Effector memory CD4-positive, alpha-beta T cell (primary cell): ENCODE data around the gene WDPCP.
"Not testable (repeated sequence)": the region's sequence is repeated elsewhere in the genome, so short reads cannot be mapped to it uniquely, and the experiment has no call there.

ENCODE experiments used
- DNase-seq, 3 donors: peaks; one replicate each; pipeline ENCODE4 v3.0.0-alpha.2; 2020
- H3K27ac ChIP-seq: 2 replicates; pipeline ENCODE4 v1.7.0; 2013; ENCODE audit warnings: mild to moderate bottlenecking, low read length, moderate library complexity; ENCODE audit not compliant: insufficient read depth, poor library complexity, severe bottlenecking
- H3K27me3 ChIP-seq: replicated peaks from 2 replicates; pipeline ENCODE4 v1.7.0; 2013; ENCODE audit warnings: mild to moderate bottlenecking, low read length; ENCODE audit not compliant: insufficient read depth, control insufficient read depth, poor library complexity, severe bottlenecking
- H3K36me3 ChIP-seq: 2 replicates; pipeline ENCODE4 v1.7.0; 2013; ENCODE audit warnings: mild to moderate bottlenecking, low read length, moderate library complexity; ENCODE audit not compliant: control insufficient read depth, insufficient read depth
- H3K4me1 ChIP-seq: 2 replicates; pipeline ENCODE4 v1.7.0; 2013; ENCODE audit warnings: low read length, mild to moderate bottlenecking; ENCODE audit not compliant: control insufficient read depth, insufficient read depth, poor library complexity, severe bottlenecking
- H3K4me3 ChIP-seq: 2 replicates; pipeline ENCODE4 v1.7.0; 2013; ENCODE audit warnings: low read length, low read depth, mild to moderate bottlenecking; ENCODE audit not compliant: insufficient read depth, poor library complexity, severe bottlenecking
- H3K9me3 ChIP-seq: 2 replicates; pipeline ENCODE4 v1.7.0; 2013; ENCODE audit warnings: mild to moderate bottlenecking, low read length, moderate library complexity; ENCODE audit not compliant: control insufficient read depth

WDPCP gene

DNA sequence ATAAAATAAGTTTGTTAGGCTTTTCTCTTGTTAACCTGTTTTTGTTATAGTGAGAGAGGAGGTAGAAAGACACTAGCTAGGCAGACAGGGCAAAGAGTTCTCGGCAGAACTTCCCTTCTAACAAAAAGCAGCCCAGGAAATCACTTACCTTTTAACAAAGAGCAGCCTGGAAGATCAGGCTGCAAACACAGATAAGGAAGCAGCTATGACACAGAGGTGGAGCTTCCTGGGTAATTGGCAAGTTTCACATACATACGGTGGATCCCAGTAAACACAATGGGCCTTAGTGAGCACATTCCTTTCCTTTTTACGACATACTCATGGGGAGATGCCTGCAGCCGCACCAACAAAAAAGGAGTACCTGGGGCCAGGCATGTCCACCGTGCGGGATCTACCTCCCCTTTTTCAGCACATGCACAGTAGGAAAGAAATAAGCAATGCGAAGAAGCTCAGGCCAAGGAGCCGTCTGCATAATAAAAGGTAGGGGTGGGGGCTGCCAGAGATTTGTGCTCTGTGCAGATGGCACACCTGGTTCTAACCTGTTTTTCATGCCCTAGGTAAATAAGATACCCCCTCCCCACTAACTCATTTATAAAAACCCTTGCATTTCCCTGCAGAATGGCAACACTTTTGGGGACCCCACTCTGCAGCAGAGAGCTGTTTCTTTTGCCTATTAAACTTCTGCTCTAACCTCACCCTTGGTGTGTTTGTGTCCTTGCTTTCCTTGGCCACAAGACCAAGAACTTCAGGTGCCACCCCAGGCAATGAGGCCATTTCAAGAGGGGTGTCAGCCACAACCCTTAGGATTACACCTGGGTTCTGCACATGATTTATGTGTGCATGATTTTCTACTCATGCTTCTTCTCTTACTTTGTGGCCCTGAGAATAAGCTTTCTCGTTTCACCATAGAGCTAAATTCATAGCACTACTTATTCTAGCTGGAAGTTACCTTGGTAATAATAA is 27.0 kb upstream of the WDPCP start:
- Histone ChIP-seq H3K9me3 (no peaks in the 10 kb centered on the region), H3K4me1 (no peaks in the 10 kb centered on the region), H3K36me3 (no peaks in the 10 kb centered on the region), H3K4me3 (no peak overlapping the region), H3K27ac (no peak overlapping the region), H3K27me3 (no peaks in the 10 kb centered on the region)
- DNase-seq: no peak

- H3K4me1 ChIP-seq: no peaks in the 10 kb centered on the region
- no peaks in the 10 kb centered on the region for H3K36me3 ChIP-seq
- H3K4me3 ChIP-seq: no peak overlapping the region
- H3K27me3 ChIP-seq: no peaks in the 10 kb centered on the region
- H3K27ac ChIP-seq: no peak overlapping the region
- no peaks in the 10 kb centered on the region for H3K9me3 ChIP-seq
- DNase-seq: no peak
Measured at GRCh38 chr2:63614448-63614968, 26.2 kb upstream of the WDPCP start.

- DNase-seq: no peak
- Histone ChIP-seq H3K36me3 (no peaks in the 10 kb centered on the region), H3K4me3 (no peak overlapping the region), H3K4me1 (no peaks in the 10 kb centered on the region), H3K27me3 (no peaks in the 10 kb centered on the region), H3K9me3 (no peaks in the 10 kb centered on the region), H3K27ac (no peak overlapping the region)
Measured at GRCh38 chr2:63613391-63613901, 25.2 kb upstream of the WDPCP start.

DNA sequence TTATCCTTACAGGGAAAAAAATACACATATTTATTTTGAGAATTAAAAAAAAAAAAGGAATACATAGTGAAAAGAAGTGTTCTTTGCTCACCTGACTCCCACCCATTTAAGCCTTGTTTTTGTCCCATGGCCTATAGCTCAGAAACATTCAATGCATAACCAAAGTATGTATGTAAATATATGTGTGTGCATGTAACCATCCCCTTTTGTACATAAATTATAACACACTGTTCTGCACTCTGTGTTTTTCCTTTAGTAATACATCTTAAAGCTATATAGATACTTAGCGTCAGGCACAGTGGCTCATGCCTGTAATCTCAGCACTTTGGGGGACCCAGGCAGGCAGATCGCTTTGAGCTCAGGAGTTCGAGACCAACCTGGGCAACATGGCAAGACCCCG is 22.2 kb upstream of the WDPCP start:
- Histone ChIP-seq H3K27me3 (no peaks in the 10 kb centered on the region), H3K9me3 (no peaks in the 10 kb centered on the region), H3K4me1 (no peaks in the 10 kb centered on the region), H3K4me3 (no peak overlapping the region), H3K27ac (no peak overlapping the region), H3K36me3 (peaks cover 18% of the 10 kb centered on the region)
- no peak for DNase-seq

GRCh38 chr2:63608865-63609264 is 20.6 kb upstream of the WDPCP start:
- H3K9me3 ChIP-seq, H3K27me3 ChIP-seq, H3K27ac ChIP-seq, DNase-seq, H3K4me3 ChIP-seq, H3K4me1 ChIP-seq: not testable (repeated sequence)
- peaks cover 35% of the 10 kb centered on the region for H3K36me3 ChIP-seq

DNA sequence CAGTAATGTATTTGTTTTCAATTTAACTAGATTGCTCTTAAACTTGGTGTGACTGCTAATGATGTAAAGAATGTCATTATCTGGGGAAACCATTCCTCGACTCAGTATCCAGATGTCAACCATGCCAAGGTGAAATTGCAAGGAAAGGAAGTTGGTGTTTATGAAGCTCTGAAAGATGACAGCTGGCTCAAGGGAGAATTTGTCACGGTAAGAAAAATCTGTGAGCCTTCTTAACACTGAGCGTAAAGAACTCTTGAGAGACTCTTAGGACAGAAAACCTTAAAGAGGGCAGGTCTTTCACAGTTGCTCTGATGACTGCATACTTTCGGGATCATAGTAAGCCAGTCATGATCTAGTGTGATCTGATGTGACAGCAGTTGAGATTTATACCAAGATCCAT is 16.4 kb upstream of the WDPCP start:
- H3K27me3 ChIP-seq: no peaks in the 10 kb centered on the region
- H3K9me3 ChIP-seq: no peaks in the 10 kb centered on the region
- H3K36me3 ChIP-seq: peaks cover 55% of the 10 kb centered on the region
- no peaks in the 10 kb centered on the region for H3K4me1 ChIP-seq
- DNase-seq: no peak
- H3K27ac ChIP-seq: no peak overlapping the region
- H3K4me3 ChIP-seq: no peak overlapping the region

GRCh38 chr2:63600881-63601460 is 12.7 kb upstream of the WDPCP start:
- no peaks in the 10 kb centered on the region for H3K27me3 ChIP-seq
- no peak overlapping the region for H3K4me3 ChIP-seq
- DNase-seq: no peak
- no peaks in the 10 kb centered on the region for H3K4me1 ChIP-seq
- H3K9me3 ChIP-seq: no peaks in the 10 kb centered on the region
- no peak overlapping the region for H3K27ac ChIP-seq
- peaks cover 60% of the 10 kb centered on the region for H3K36me3 ChIP-seq

DNA sequence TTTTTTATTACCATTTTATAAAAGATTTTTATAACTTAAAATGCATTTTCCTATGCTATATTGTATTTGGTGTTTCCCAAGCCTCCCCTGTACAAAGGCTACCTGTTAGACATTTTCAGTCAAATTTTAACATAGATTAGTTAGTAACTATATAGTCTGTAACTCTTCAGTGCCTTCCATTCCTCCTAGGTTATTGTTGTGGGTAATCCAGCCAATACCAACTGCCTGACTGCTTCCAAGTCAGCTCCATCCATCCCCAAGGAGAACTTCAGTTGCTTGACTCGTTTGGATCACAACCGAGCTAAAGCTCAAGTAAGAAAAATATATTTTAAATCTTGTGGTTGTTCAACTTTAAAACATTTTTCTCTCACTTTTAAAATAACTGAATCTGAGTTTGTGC is 10.7 kb upstream of the WDPCP start:
- DNase-seq: no peak
- no peaks in the 10 kb centered on the region for H3K4me1 ChIP-seq
- no peaks in the 10 kb centered on the region for H3K9me3 ChIP-seq
- H3K36me3 ChIP-seq: peaks cover 57% of the 10 kb centered on the region
- H3K4me3 ChIP-seq: no peak overlapping the region
- no peaks in the 10 kb centered on the region for H3K27me3 ChIP-seq
- H3K27ac ChIP-seq: no peak overlapping the region

- Histone ChIP-seq H3K27me3 (no peaks in the 10 kb centered on the region), H3K27ac (no peak overlapping the region), H3K36me3 (peaks cover 52% of the 10 kb centered on the region)
Measured at GRCh38 chr2:63596401-63596883, 8.2 kb upstream of the WDPCP start.

DNA sequence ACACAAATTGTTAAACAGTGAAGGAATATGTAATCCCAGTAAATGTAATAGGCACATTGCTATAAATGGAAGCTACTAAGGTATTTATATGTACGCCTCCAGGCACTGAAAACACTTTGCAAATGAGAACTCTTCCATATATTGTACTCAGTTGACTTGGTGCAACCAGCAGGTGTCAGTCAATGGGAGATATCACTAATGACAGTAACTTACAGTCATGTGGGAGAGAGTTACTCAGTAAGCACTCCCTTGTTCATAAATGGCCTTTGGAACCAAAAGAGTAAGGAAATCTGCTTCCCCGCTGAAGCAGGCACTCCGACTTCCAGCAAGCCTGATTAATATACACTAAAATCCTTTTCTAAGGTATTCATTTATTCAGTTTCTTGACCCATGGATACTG is 6.4 kb upstream of the WDPCP start:
- no peak for DNase-seq
- H3K9me3 ChIP-seq: no peaks in the 10 kb centered on the region
- H3K4me1 ChIP-seq: peaks cover 8% of the 10 kb centered on the region
- H3K27ac ChIP-seq: no peak overlapping the region
- peaks cover 35% of the 10 kb centered on the region for H3K36me3 ChIP-seq
- H3K27me3 ChIP-seq: no peaks in the 10 kb centered on the region
- no peak overlapping the region for H3K4me3 ChIP-seq

More at GRCh38 chr2:63596401-63596883, 8.2 kb upstream of the WDPCP start:
- Histone ChIP-seq H3K4me1 (no peaks in the 10 kb centered on the region), H3K9me3 (no peaks in the 10 kb centered on the region), H3K4me3 (no peak overlapping the region)
- no peak for DNase-seq
